Measurements from ENCODE around the gene PPP1R18. TPM values are rescaled to one million over a fixed set of nuclear protein-coding genes. Genes with fewer than 3 reads are reported as not detected.

Gene PPP1R18
- total RNA-seq, 1 donor from 2014 or later = 156 TPM

DNA sequence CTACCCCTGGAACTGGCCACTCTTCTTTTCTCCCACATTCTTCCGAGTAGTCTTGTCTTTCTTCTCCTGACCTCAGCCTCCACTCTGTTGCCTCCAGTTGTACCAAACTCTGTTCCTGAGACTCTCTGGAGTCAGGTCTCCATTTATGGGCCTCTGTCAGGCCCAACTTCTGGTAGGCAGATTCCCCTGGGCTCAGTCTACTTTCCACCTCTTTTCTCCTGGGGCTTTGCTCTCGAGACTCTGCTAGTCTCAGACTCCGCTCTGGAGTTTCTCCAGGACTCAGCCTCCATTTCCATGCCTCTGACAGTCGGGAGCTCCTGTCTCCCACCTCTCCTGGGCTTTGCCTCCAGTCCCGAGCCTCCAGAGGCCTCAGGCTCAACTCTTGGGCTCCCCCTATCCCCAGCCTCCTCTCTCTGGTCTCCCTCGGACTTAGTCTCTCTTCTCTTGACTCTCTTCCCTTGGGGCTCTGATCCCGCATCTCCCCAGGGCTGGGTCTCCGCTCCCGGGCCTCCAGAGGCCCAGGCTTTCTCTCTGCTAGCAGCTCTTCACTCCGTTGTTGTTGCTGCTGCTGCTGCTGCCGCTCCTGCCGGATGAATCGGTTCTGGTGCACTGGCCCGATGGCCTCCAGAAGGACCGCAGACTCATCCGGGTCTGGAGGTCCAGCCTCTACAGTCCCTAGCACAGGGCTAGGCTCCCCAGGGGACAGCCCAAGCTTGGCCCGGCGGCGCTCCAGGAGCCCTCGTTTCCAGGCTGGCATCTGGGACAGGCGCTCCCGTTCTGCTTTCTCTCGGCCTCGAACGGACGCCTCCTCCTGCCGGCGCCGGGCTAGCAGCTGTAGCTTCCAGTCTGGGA is 1.1 kb downstream of the PPP1R18 start:
- no peak overlapping the region for H2AFZ ChIP-seq (ENCODE audit: low read depth, low read length)
- H4K20me1 ChIP-seq (ENCODE audit: insufficient read depth, low read length) = peaks cover 57% of the 10 kb centered on the region
- H3K4me3 ChIP-seq (ENCODE audit: insufficient read depth, low read depth, low read length) = peak overlapping the region; percentile 87
- Mint-ChIP-seq H3K27me3 (ENCODE audit: low read depth, unreplicated experiment) (no peaks in the 10 kb centered on the region), H3K9me3 (ENCODE audit: unreplicated experiment) (peaks cover 2% of the 10 kb centered on the region), H3K4me3 (ENCODE audit: unreplicated experiment) (peak overlapping the region; percentile 97), H3K36me3 (ENCODE audit: low read depth, unreplicated experiment) (peaks cover 19% of the 10 kb centered on the region), H3K4me1 (ENCODE audit: low read depth, unreplicated experiment) (peaks cover 29% of the 10 kb centered on the region), H3K27ac (ENCODE audit: unreplicated experiment) (peak overlapping the region; percentile 94)
- H3K4me2 ChIP-seq (ENCODE audit: low read length) = peak overlapping the region; percentile 100
- TF ChIP-seq CTCF (IDR thresholded peaks at IDR 0.05; ENCODE audit: insufficient read depth, low read depth, low read length) = no peak
- no peak for DNase-seq (ENCODE audit: low read depth)
- peaks cover 53% of the 10 kb centered on the region for H3K4me1 ChIP-seq (ENCODE audit: insufficient read depth, low read length)
- peaks cover 6% of the 10 kb centered on the region for H3K36me3 ChIP-seq (ENCODE audit: insufficient read depth, low read length)
- peak overlapping the region; percentile 98 for H3K9ac ChIP-seq (ENCODE audit: low read length)
- H3K27ac ChIP-seq (ENCODE audit: low read depth, low read length) = peak overlapping the region; percentile 95
- peaks cover 96% of the 10 kb centered on the region for H3K79me2 ChIP-seq (ENCODE audit: insufficient read depth, low read length)
- H3K27me3 ChIP-seq (ENCODE audit: insufficient read depth, low read length) = no peaks in the 10 kb centered on the region
- H3K9me3 ChIP-seq (ENCODE audit: insufficient read depth, low read depth, low read length) = no peaks in the 10 kb centered on the region
- FAIRE-seq = no peak

GRCh38 chr6:30684386-30685156 is 1.9 kb downstream of the PPP1R18 start:
- Mint-ChIP-seq H3K4me1 (ENCODE audit: low read depth, unreplicated experiment) (peaks cover 29% of the 10 kb centered on the region), H3K4me3 (ENCODE audit: unreplicated experiment) (peak overlapping the region; percentile 98), H3K9me3 (ENCODE audit: unreplicated experiment) (peaks cover 2% of the 10 kb centered on the region), H3K27me3 (ENCODE audit: low read depth, unreplicated experiment) (no peaks in the 10 kb centered on the region), H3K27ac (ENCODE audit: unreplicated experiment) (peak overlapping the region; percentile 99), H3K36me3 (ENCODE audit: low read depth, unreplicated experiment) (peaks cover 21% of the 10 kb centered on the region)
- peak overlapping the region; percentile 87 for H3K4me3 ChIP-seq (ENCODE audit: insufficient read depth, low read depth, low read length)
- DNase-seq (ENCODE audit: low read depth) (no peak), FAIRE-seq (no peak)
- H2AFZ ChIP-seq (ENCODE audit: low read depth, low read length) = no peak overlapping the region
- peaks cover 65% of the 10 kb centered on the region for H4K20me1 ChIP-seq (ENCODE audit: insufficient read depth, low read length)
- peak overlapping the region; percentile 95 for H3K27ac ChIP-seq (ENCODE audit: low read depth, low read length)
- H3K27me3 ChIP-seq (ENCODE audit: insufficient read depth, low read length) = no peaks in the 10 kb centered on the region
- H3K4me2 ChIP-seq (ENCODE audit: low read length) = peak overlapping the region; percentile 100
- H3K36me3 ChIP-seq (ENCODE audit: insufficient read depth, low read length) = peaks cover 14% of the 10 kb centered on the region
- peak overlapping the region; percentile 98 for H3K9ac ChIP-seq (ENCODE audit: low read length)
- peaks cover 97% of the 10 kb centered on the region for H3K79me2 ChIP-seq (ENCODE audit: insufficient read depth, low read length)
- H3K9me3 ChIP-seq (ENCODE audit: insufficient read depth, low read depth, low read length) = no peaks in the 10 kb centered on the region
- TF ChIP-seq CTCF (IDR thresholded peaks at IDR 0.05; ENCODE audit: insufficient read depth, low read depth, low read length) (no peak), EZH2 (IDR thresholded peaks at IDR 0.05; ENCODE audit: insufficient read depth, low read length) (no peak)
- peaks cover 53% of the 10 kb centered on the region for H3K4me1 ChIP-seq (ENCODE audit: insufficient read depth, low read length)

All from astrocyte (in vitro differentiated cells and primary cell).